Frontal cortex (tissue), 4 donors: ENCODE measurements around the gene VOPP1. TPM values are rescaled to one million over a fixed set of nuclear protein-coding genes. Genes with fewer than 3 reads are reported as not detected.
"Not testable (repeated sequence)": the region's sequence is repeated elsewhere in the genome, so short reads cannot be mapped to it uniquely, and the experiment has no call there.

ENCODE experiments used
- DNase-seq, 2 donors: peaks; one replicate each; pipeline ENCODE4 v3.0.0; 2012; ENCODE audit warnings: low spot score in 2 of 2
- FAIRE-seq: peaks from 2 replicates; lab custom pipeline; 2012; peaks lifted over from hg19 to GRCh38; lab: Jason Lieb, UNC
- total RNA-seq: library from RNA; depleted of rRNA; stranded (reverse); fragments of >200 nt; gene quantifications from one replicate; pipeline ENCODE4 v1.2.3, GENCODE V29; 2014
- donor health status: control.
- donor health status: control.
- donor health status: control.

VOPP1 gene
- total RNA-seq, 1 donor from 2014 or later: 83.6 TPM

- FAIRE-seq (no peak), DNase-seq (no peak)
These were observed 54.2 kb downstream of the VOPP1 start for GRCh38 chr7:55517936-55518689.

- DNase-seq: no peak
- no peak for FAIRE-seq
These were observed 55.1 kb downstream of the VOPP1 start for GRCh38 chr7:55517191-55517633.

GRCh38 chr7:55516409-55516808, 55.9 kb downstream of the VOPP1 start:
- FAIRE-seq (no peak), DNase-seq (no peak)

- FAIRE-seq (no peak), DNase-seq (no peak)
These were observed 56.6 kb downstream of the VOPP1 start for GRCh38 chr7:55515569-55516279.

- FAIRE-seq (no peak), DNase-seq (no peak)
These were observed 57.6 kb downstream of the VOPP1 start for GRCh38 chr7:55514546-55515265.

- DNase-seq (no peak), FAIRE-seq (no peak)
These were observed 58.4 kb downstream of the VOPP1 start for GRCh38 chr7:55513868-55514267.

- DNase-seq (no peak), FAIRE-seq (no peak)
These were observed 59.6 kb downstream of the VOPP1 start for GRCh38 chr7:55512635-55513191.

- DNase-seq (no peak), FAIRE-seq (no peak)
These were observed 61.7 kb downstream of the VOPP1 start for GRCh38 chr7:55510621-55511020.

- FAIRE-seq, DNase-seq: not testable (repeated sequence)
These were observed 62.1 kb downstream of the VOPP1 start for GRCh38 chr7:55510206-55510605.

- FAIRE-seq (no peak), DNase-seq (no peak)
These were observed 63.0 kb downstream of the VOPP1 start for GRCh38 chr7:55509322-55509721.

- FAIRE-seq (no peak), DNase-seq (no peak)
These were observed 63.9 kb downstream of the VOPP1 start for GRCh38 chr7:55508221-55509011.

- DNase-seq: no peak
- no peak for FAIRE-seq
These were observed 64.6 kb downstream of the VOPP1 start for GRCh38 chr7:55507743-55508142.

- no peak for FAIRE-seq
- no peak for DNase-seq
These were observed 67.2 kb downstream of the VOPP1 start for GRCh38 chr7:55504967-55505658.

- DNase-seq: no peak
- no peak for FAIRE-seq
These were observed 68.0 kb downstream of the VOPP1 start for GRCh38 chr7:55504093-55504859.

GRCh38 chr7:55502858-55503440, 69.4 kb downstream of the VOPP1 start:
- FAIRE-seq (no peak), DNase-seq (no peak)

GRCh38 chr7:55502124-55502857, 70.0 kb downstream of the VOPP1 start:
- no peak for DNase-seq
- FAIRE-seq: no peak

GRCh38 chr7:55501611-55502010, 70.7 kb downstream of the VOPP1 start:
- FAIRE-seq (no peak), DNase-seq (no peak)
